K562 (cell line): ENCODE measurements around the gene DNAH1.

Source experiments
- CHD2 ChIP-seq: IDR thresholded peaks from 2 replicates; pipeline ENCODE4 v1.6.1; 2011; ENCODE audit warnings: low read depth, low read length
- CHD4 ChIP-seq: fragments of 200-600 bp; sonication (generic); IDR thresholded peaks from 3 replicates; pipeline ENCODE4 v1.6.1; 2012; ENCODE audit warnings: low read depth, mild to moderate bottlenecking, mixed read lengths, low read length, inconsistent platforms; ENCODE audit not compliant: insufficient read depth, insufficient replicate concordance, poor library complexity, severe bottlenecking
- SETDB1 ChIP-seq: IDR thresholded peaks from one replicate; pipeline ENCODE4 v1.6.1; 2012; ENCODE audit warnings: low read length, control low read depth, inconsistent platforms
- TF ChIP-seq, protein P1 (sequence below): sonication (generic); formaldehyde crosslinking; IDR thresholded peaks from 2 replicates; pipeline ENCODE4 v1.8.0; 2022; ENCODE audit warnings: mild to moderate bottlenecking, missing genetic modification reagents

DNA sequence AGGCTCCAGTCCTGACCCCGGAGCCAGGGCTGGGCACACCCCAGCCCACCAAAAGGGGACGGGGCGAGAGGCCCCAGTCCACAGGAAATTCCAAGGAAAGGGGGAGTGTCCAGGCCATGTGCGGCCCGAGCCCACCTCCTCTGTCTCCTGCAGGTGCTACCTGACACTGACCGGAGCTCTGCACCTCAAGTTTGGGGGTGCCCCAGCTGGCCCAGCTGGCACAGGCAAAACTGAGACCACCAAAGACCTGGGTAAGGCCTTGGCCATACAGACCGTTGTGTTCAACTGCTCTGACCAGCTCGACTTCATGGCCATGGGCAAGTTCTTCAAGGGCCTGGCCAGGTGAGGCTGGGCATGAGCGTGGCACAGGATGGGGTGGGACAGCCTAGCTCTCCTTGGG, 44.9 kb downstream of the DNAH1 start:
- TF ChIP-seq CHD2 (no peak), CHD4 (no peak), SETDB1 (no peak)
- TF ChIP-seq, protein P1, sequence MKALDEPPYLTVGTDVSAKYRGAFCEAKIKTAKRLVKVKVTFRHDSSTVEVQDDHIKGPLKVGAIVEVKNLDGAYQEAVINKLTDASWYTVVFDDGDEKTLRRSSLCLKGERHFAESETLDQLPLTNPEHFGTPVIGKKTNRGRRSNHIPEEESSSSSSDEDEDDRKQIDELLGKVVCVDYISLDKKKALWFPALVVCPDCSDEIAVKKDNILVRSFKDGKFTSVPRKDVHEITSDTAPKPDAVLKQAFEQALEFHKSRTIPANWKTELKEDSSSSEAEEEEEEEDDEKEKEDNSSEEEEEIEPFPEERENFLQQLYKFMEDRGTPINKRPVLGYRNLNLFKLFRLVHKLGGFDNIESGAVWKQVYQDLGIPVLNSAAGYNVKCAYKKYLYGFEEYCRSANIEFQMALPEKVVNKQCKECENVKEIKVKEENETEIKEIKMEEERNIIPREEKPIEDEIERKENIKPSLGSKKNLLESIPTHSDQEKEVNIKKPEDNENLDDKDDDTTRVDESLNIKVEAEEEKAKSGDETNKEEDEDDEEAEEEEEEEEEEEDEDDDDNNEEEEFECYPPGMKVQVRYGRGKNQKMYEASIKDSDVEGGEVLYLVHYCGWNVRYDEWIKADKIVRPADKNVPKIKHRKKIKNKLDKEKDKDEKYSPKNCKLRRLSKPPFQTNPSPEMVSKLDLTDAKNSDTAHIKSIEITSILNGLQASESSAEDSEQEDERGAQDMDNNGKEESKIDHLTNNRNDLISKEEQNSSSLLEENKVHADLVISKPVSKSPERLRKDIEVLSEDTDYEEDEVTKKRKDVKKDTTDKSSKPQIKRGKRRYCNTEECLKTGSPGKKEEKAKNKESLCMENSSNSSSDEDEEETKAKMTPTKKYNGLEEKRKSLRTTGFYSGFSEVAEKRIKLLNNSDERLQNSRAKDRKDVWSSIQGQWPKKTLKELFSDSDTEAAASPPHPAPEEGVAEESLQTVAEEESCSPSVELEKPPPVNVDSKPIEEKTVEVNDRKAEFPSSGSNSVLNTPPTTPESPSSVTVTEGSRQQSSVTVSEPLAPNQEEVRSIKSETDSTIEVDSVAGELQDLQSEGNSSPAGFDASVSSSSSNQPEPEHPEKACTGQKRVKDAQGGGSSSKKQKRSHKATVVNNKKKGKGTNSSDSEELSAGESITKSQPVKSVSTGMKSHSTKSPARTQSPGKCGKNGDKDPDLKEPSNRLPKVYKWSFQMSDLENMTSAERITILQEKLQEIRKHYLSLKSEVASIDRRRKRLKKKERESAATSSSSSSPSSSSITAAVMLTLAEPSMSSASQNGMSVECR (CRISPR knock-in tag) = no peak
